ENCODE results near the gene SLC43A1. TPM values are rescaled to one million over a fixed set of nuclear protein-coding genes. Genes with fewer than 3 reads are reported as not detected.

Gene SLC43A1
- total RNA-seq, 1 experiment from 2014 or later, result 27.1 TPM

- no peak for TF ChIP-seq ATF1 (CRISPR knock-in tag; IDR thresholded peaks at IDR 0.05)
- TF ChIP-seq FOXJ3 (CRISPR knock-in tag; IDR thresholded peaks at IDR 0.05; ENCODE audit: borderline replicate concordance), result no peak
- no peak for TF ChIP-seq ZNF219 (CRISPR knock-in tag; IDR thresholded peaks at IDR 0.05; ENCODE audit: borderline replicate concordance)
- TF ChIP-seq NFYB (CRISPR knock-in tag; conservative IDR thresholded peaks at IDR 0.05; ENCODE audit: low read depth), result no peak
- no peak for TF ChIP-seq ZSCAN18 (CRISPR knock-in tag; IDR thresholded peaks at IDR 0.05)
- TF ChIP-seq TEAD1 (CRISPR knock-in tag; IDR thresholded peaks at IDR 0.05), result no peak
- TF ChIP-seq RELA (CRISPR knock-in tag; IDR thresholded peaks at IDR 0.05; ENCODE audit: borderline replicate concordance), result no peak
- no peak for TF ChIP-seq OVOL2 (CRISPR knock-in tag; IDR thresholded peaks at IDR 0.05; ENCODE audit: borderline replicate concordance)
- no peak for TF ChIP-seq PREB (CRISPR knock-in tag; IDR thresholded peaks at IDR 0.05; ENCODE audit: borderline replicate concordance)
- TF ChIP-seq RORB (CRISPR knock-in tag; IDR thresholded peaks at IDR 0.05), result no peak
- peak; percentile 61; the same call in 1 of the 2 replicates for TF ChIP-seq ZNF121 (CRISPR knock-in tag; IDR thresholded peaks at IDR 0.05)
- no peak for TF ChIP-seq STAT6 (CRISPR knock-in tag; conservative IDR thresholded peaks at IDR 0.05; ENCODE audit: low read depth)
- peak; percentile 76 for TF ChIP-seq ZNF281 (CRISPR knock-in tag; IDR thresholded peaks at IDR 0.05)
- TF ChIP-seq SMAD4 (CRISPR knock-in tag; IDR thresholded peaks at IDR 0.05), result no peak
- TF ChIP-seq MAX (CRISPR knock-in tag; IDR thresholded peaks at IDR 0.05), result peak; percentile 97
- TF ChIP-seq MYBL2 (CRISPR knock-in tag; IDR thresholded peaks at IDR 0.05), result no peak
- peak; percentile 61; the same call in 1 of the 2 replicates for TF ChIP-seq FOXP1 (CRISPR knock-in tag; IDR thresholded peaks at IDR 0.05; ENCODE audit: borderline replicate concordance)
- TF ChIP-seq TP53 (CRISPR knock-in tag; IDR thresholded peaks at IDR 0.05), result no peak
- TF ChIP-seq CREM (CRISPR knock-in tag; IDR thresholded peaks at IDR 0.05), result no peak
- TF ChIP-seq FOXP4 (CRISPR knock-in tag; IDR thresholded peaks at IDR 0.05), result peak; percentile 61; the same call in 1 of the 2 replicates
- TF ChIP-seq HMGA2 (CRISPR knock-in tag; IDR thresholded peaks at IDR 0.05), result no peak
- TF ChIP-seq SP1 (CRISPR knock-in tag; conservative IDR thresholded peaks at IDR 0.05), result no peak
- TF ChIP-seq ATF3 (CRISPR knock-in tag; conservative IDR thresholded peaks at IDR 0.05), result no peak
- TF ChIP-seq KAT7 (CRISPR knock-in tag; IDR thresholded peaks at IDR 0.05; ENCODE audit: borderline replicate concordance), result no peak
- TF ChIP-seq CTCF (IDR thresholded peaks at IDR 0.05), result peak; percentile 65
These were observed 32.5 kb downstream of the SLC43A1 start (continued) for GRCh38 chr11:57482782-57483561.
